Peyer's patch (tissue), 4 donors: Measurements from ENCODE around the gene FAM193A.

ENCODE experiments used
- POLR2A ChIP-seq, 2 donors: fragments of 450-650 bp; IDR thresholded peaks; one replicate each; pipeline ENCODE4 v1.5.1; 2017; ENCODE audit warnings: antibody characterized with exemption in 2 of 2, mild to moderate bottlenecking in 2 of 2, moderate library complexity in 2 of 2
- TF ChIP-seq, protein P1 (sequence below), 6 experiments: fragments of 450-650 bp in 4 of 6; fragments of 200-600 bp in 2 of 6; sonication (generic) in 1 of 6; IDR thresholded peaks; one replicate each; pipeline ENCODE4 v1.5.1; 2017 to 2019; ENCODE audit warnings: antibody characterized with exemption in 6 of 6, mild to moderate bottlenecking in 3 of 6, moderate library complexity in 1 of 6

DNA sequence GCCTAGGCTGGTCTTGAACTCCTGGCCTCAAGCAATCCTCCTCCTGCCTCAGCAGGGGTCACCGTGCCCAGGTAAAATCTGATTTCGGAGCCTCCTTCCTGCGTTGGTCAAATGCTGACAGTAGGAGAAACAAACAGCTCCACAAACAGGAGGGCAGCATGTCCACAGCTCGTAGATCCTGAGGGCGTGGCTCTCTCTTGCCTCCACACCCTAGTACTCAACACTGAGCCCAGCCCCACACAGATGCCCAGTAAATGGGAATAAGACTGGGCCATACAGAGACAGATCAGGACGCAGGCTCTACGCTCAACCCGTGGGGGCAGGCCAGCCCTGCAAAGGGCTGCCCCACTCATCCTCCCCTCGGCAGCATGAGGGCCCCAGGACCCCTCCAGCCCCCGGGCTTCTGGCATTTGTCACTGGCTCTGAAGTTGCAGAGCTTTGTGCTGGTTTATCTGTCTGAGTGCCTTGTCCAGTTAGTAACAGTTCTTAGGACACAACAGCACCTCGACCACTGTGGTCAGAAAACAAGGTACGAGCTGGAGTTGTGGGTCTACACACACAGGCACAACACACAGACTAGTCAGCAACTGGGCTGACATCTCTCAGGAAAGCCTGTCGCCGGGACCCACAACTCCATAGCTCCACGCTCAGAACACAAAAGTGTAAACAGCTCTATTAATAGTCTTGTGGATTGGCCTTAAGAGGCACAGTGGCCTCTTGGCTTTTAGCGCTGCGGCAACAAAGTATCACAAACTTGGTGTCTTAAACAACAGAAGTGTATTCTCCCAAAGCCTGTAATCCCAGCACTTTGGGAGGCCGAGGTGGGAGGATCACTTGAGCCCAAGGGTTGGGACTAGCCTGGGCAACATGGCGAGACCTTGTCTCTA lies 214.5 kb downstream of the FAM193A start:
- TF ChIP-seq, protein P1, sequence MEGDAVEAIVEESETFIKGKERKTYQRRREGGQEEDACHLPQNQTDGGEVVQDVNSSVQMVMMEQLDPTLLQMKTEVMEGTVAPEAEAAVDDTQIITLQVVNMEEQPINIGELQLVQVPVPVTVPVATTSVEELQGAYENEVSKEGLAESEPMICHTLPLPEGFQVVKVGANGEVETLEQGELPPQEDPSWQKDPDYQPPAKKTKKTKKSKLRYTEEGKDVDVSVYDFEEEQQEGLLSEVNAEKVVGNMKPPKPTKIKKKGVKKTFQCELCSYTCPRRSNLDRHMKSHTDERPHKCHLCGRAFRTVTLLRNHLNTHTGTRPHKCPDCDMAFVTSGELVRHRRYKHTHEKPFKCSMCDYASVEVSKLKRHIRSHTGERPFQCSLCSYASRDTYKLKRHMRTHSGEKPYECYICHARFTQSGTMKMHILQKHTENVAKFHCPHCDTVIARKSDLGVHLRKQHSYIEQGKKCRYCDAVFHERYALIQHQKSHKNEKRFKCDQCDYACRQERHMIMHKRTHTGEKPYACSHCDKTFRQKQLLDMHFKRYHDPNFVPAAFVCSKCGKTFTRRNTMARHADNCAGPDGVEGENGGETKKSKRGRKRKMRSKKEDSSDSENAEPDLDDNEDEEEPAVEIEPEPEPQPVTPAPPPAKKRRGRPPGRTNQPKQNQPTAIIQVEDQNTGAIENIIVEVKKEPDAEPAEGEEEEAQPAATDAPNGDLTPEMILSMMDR (IDR thresholded peaks at IDR 0.05) = no peak
- no peak for TF ChIP-seq POLR2A (IDR thresholded peaks at IDR 0.05)
